HUES6 (cell line): Measurements from ENCODE around the gene DIS3L2.
A peak's percentile ranks its signal among the peaks of the same experiment; 100 is the strongest.

ENCODE experiments used
- H3K27ac ChIP-seq: 2 replicates; pipeline ENCODE4 v1.7.0; 2013; ENCODE audit warnings: low read depth, mild to moderate bottlenecking, low read length, inconsistent platforms
- H3K27me3 ChIP-seq: 2 replicates; pipeline ENCODE4 v1.6.1; 2013; ENCODE audit warnings: low read length; ENCODE audit not compliant: control insufficient read depth, insufficient read depth
- H3K36me3 ChIP-seq: 2 replicates; pipeline ENCODE4 v1.6.1; 2013; ENCODE audit warnings: low read length; ENCODE audit not compliant: control insufficient read depth, insufficient read depth
- H3K4me1 ChIP-seq: 2 replicates; pipeline ENCODE4 v1.6.1; 2013; ENCODE audit warnings: low read length; ENCODE audit not compliant: control insufficient read depth, insufficient read depth
- H3K4me3 ChIP-seq: 2 replicates; pipeline ENCODE4 v1.5.1; 2013; ENCODE audit warnings: low read depth, low read length
- H3K9ac ChIP-seq: one replicate; pipeline ENCODE4 v1.6.1; 2013; ENCODE audit warnings: mild to moderate bottlenecking, low read length
- H3K9me3 ChIP-seq: 2 replicates; pipeline ENCODE4 v1.6.1; 2013; ENCODE audit warnings: low read depth, low read length; ENCODE audit not compliant: control insufficient read depth, insufficient read depth

Gene DIS3L2

GRCh38 chr2:232268636-232269165 is 307.2 kb downstream of the DIS3L2 start:
- H3K27me3 ChIP-seq: no peaks in the 10 kb centered on the region
- H3K4me1 ChIP-seq: peaks cover 7% of the 10 kb centered on the region; the same call in 1 of the 2 replicates
- peaks cover 6% of the 10 kb centered on the region; the same call in 1 of the 2 replicates for H3K36me3 ChIP-seq
- no peak overlapping the region for H3K9ac ChIP-seq
- no peaks in the 10 kb centered on the region for H3K9me3 ChIP-seq
- H3K27ac ChIP-seq: no peak overlapping the region
- H3K4me3 ChIP-seq: no peak overlapping the region

- Histone ChIP-seq H3K27me3 (no peaks in the 10 kb centered on the region), H3K4me3 (no peak overlapping the region), H3K4me1 (peaks cover 7% of the 10 kb centered on the region; the same call in 1 of the 2 replicates)
Observed at GRCh38 chr2:232269867-232270266, 308.4 kb downstream of the DIS3L2 start.

GRCh38 chr2:232273903-232274643 is 312.6 kb downstream of the DIS3L2 start:
- H3K27me3 ChIP-seq: no peaks in the 10 kb centered on the region
- no peak overlapping the region for H3K9ac ChIP-seq
- H3K4me3 ChIP-seq: no peak overlapping the region
- H3K4me1 ChIP-seq: peaks cover 17% of the 10 kb centered on the region
- no peaks in the 10 kb centered on the region for H3K9me3 ChIP-seq
- no peaks in the 10 kb centered on the region for H3K36me3 ChIP-seq
- H3K27ac ChIP-seq: no peak overlapping the region

More at GRCh38 chr2:232269867-232270266, 308.4 kb downstream of the DIS3L2 start:
- H3K9ac ChIP-seq: no peak overlapping the region
- H3K27ac ChIP-seq: no peak overlapping the region
- H3K9me3 ChIP-seq: no peaks in the 10 kb centered on the region
- peaks cover under 1% of the 10 kb centered on the region; the same call in 1 of the 2 replicates for H3K36me3 ChIP-seq

GRCh38 chr2:232275670-232276069 is 314.2 kb downstream of the DIS3L2 start:
- Histone ChIP-seq H3K4me1 (peaks cover 17% of the 10 kb centered on the region), H3K9ac (no peak overlapping the region), H3K27ac (no peak overlapping the region), H3K27me3 (no peaks in the 10 kb centered on the region), H3K9me3 (no peaks in the 10 kb centered on the region), H3K4me3 (no peak overlapping the region), H3K36me3 (no peaks in the 10 kb centered on the region)

- peaks cover 15% of the 10 kb centered on the region for H3K4me1 ChIP-seq
- H3K4me3 ChIP-seq: 0 out of 2 replicates have a peak overlapping the region, but pooled peaks have one; percentile 1
- no peak overlapping the region for H3K27ac ChIP-seq
- no peaks in the 10 kb centered on the region for H3K36me3 ChIP-seq
- no peaks in the 10 kb centered on the region for H3K27me3 ChIP-seq
- H3K9me3 ChIP-seq: no peaks in the 10 kb centered on the region
- H3K9ac ChIP-seq: no peak overlapping the region
Observed at GRCh38 chr2:232276084-232276732, 314.7 kb downstream of the DIS3L2 start.

GRCh38 chr2:232276733-232277313 is 315.3 kb downstream of the DIS3L2 start:
- H3K9ac ChIP-seq: no peak overlapping the region
- H3K9me3 ChIP-seq: no peaks in the 10 kb centered on the region
- H3K36me3 ChIP-seq: no peaks in the 10 kb centered on the region
- H3K4me1 ChIP-seq: peaks cover 13% of the 10 kb centered on the region
- H3K4me3 ChIP-seq: 0 out of 2 replicates have a peak overlapping the region, but pooled peaks have one; percentile 1
- H3K27ac ChIP-seq: no peak overlapping the region
- no peaks in the 10 kb centered on the region for H3K27me3 ChIP-seq

- peaks cover 13% of the 10 kb centered on the region for H3K4me1 ChIP-seq
- H3K4me3 ChIP-seq: no peak overlapping the region
- no peaks in the 10 kb centered on the region for H3K27me3 ChIP-seq
- H3K9ac ChIP-seq: no peak overlapping the region
- H3K36me3 ChIP-seq: no peaks in the 10 kb centered on the region
- H3K9me3 ChIP-seq: no peaks in the 10 kb centered on the region
- H3K27ac ChIP-seq: no peak overlapping the region
Observed at GRCh38 chr2:232278534-232278933, 317.0 kb downstream of the DIS3L2 start.

GRCh38 chr2:232280341-232280740 is 318.8 kb downstream of the DIS3L2 start:
- Histone ChIP-seq H3K9me3 (no peaks in the 10 kb centered on the region), H3K4me1 (peaks cover 13% of the 10 kb centered on the region), H3K36me3 (no peaks in the 10 kb centered on the region), H3K27me3 (no peaks in the 10 kb centered on the region), H3K27ac (no peak overlapping the region), H3K9ac (no peak overlapping the region), H3K4me3 (no peak overlapping the region)

- Histone ChIP-seq H3K27ac (no peak overlapping the region), H3K9ac (no peak overlapping the region), H3K4me1 (peaks cover 2% of the 10 kb centered on the region), H3K4me3 (no peak overlapping the region), H3K27me3 (no peaks in the 10 kb centered on the region), H3K9me3 (no peaks in the 10 kb centered on the region), H3K36me3 (no peaks in the 10 kb centered on the region)
Observed at GRCh38 chr2:232281858-232282507, 320.5 kb downstream of the DIS3L2 start.

GRCh38 chr2:232282508-232283055 is 321.1 kb downstream of the DIS3L2 start:
- H3K4me1 ChIP-seq: no peaks in the 10 kb centered on the region
- no peaks in the 10 kb centered on the region for H3K27me3 ChIP-seq
- H3K9ac ChIP-seq: no peak overlapping the region
- H3K27ac ChIP-seq: no peak overlapping the region
- H3K4me3 ChIP-seq: no peak overlapping the region
- no peaks in the 10 kb centered on the region for H3K9me3 ChIP-seq
- H3K36me3 ChIP-seq: no peaks in the 10 kb centered on the region
